Activated CD4-positive, alpha-beta T cell treated with anti-CD3 and anti-CD28 coated beads, Interleukin-2, Interleukin-4, amounts not matched to agents 100 ng/mL and 50 ng/mL, durations not matched to agents 16 hours and 8 hours (primary cell): ENCODE data around the gene SLC35E1.
"Not testable (repeated sequence)": the region's sequence is repeated elsewhere in the genome, so short reads cannot be mapped to it uniquely, and the experiment has no call there.

Experiments used
- DNase-seq: peaks from one replicate; pipeline ENCODE4 v3.0.0-alpha.2; 2020; ENCODE audit warnings: low spot score

Gene SLC35E1

DNA sequence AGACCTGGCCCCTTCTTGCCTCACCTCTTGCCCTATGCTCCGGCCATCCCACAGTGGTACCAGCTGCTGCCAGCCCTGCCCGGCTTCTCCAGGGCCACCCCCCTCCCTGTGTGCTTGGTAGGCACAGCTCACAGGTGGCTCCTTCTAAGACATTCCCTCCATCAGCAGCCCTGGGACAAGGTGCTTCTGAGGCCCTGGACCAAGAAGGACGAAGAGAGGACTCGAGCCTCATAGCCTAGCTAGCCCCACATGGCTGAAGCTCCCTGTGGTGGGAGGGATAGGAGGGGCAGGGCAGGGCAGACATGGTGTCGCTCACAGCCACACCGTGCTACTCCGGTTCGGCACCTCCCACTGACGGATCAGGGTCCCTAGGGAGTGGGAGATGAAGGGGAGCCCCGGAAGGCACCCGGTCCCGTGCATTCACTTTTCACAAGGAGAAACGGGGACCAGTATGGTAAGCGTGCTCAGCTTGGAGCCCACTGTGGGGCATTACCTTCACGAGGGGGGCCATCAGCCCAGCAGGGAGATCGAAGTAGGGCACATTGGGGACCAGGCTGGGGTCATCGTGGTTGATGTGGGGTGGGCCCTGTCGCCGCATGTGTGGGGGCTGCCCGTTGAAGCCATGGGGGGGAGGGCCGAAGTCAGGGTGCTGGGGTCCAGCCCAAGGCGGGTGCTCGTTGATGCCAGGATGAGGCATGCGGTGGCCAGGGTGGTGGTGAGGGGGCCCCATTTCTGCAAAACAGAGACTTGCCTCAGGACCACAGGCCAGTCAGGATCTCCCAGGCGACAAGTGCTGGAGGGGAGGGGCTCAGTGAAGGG lies 49.4 kb downstream of the SLC35E1 start:
- no peak for DNase-seq

DNA sequence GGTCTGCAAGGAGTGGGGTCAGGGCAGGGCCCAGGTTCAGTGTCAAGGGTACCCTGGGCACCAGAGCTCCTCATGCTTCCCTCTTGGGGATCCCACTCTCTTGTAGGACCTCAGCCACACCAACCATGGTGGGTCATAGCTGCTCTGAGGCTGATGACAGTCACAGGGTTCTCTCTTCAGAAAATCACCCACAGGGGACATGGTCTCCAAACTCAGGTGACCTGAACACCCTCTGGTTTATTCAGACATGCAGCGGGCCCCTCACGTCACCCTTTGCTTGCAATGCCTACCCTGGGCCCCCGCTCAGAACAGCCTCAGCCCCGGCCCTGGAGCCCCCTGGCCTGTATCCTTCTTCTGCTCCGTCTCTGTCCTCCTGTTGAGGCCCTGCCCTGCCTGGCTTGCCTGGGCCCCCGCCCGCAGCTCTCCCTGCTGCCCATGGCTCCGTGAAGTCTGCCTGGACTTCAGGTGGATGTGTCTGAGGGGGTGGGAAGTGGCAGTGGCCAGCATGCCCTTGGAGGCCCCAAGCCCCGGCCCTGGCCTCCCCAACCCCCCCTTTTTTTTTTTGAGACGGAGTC lies 50.4 kb downstream of the SLC35E1 start:
- no peak for DNase-seq

DNA sequence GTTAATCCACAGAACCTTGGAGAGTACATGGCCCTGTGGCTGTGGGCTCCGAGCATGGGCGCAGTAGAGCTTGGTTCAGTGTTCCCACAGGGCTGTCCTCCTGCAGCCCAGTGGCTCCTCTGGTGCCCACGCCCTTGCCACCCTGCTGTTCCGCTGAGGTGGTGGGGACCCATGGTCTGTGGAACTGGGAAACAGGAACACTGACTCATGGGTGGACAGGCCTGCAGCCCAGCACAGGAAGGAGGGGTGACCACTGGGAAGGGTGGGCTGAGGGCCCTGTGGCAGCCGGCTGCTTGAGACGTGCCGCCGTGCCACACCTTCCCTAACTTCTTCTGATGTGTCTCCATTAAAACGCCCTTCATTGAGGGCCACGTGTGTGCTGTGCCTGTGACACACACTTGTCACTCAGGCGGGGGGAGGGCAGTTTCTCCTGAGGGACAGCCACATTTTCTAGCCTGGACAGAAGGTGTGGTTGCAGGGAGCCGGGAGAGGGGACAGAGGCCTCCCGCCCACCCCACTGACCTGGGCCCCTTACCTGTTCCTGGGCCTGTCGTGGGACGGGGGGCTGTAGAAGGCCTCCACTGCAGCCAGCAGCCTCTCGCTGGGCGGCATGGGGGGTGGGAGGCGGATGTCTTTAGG lies 51.1 kb downstream of the SLC35E1 start:
- no peak for DNase-seq

DNA sequence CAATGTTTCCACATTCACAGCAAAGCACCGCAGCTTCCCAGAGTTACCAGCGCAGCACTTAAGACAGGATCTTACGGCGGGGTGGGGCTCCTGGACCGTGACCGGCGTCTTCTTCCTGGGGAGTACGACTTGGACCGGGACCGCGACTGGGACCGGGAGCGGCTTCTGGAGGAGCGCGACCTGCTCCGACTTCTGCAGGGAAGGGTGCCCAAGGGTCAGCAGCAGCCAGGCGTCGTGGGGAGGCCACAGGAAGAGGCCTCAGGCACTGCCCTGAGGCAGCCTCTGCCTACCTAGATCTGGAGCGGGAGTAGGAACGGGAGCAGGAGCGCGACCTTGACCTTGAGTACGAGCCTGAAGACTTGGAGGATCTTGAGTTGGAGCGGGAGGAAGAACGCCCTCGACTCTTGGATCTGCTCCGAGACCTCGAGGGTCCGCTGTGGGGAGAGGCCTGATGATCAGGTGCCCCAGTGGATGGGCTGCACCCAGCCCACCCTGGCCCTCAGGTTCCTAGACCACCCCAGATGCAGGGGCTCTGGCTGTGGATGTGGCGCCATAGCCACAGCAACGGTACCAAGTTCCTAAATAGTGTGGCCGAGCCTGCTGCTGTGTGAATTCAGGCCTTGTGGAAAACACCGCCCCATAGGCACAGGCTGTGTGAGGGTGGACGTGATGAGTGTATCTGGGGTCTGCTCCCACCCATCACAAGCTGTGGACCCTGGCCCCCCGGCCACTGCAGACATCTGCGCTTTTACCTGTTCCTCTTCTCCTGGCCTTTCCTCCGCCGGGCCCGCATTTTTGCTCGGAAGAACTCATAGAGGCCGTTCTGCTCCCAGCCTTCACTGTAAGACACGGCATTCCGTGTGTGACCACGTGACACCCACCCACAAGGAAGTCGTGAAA lies 51.9 kb downstream of the SLC35E1 start:
- no peak for DNase-seq

DNA sequence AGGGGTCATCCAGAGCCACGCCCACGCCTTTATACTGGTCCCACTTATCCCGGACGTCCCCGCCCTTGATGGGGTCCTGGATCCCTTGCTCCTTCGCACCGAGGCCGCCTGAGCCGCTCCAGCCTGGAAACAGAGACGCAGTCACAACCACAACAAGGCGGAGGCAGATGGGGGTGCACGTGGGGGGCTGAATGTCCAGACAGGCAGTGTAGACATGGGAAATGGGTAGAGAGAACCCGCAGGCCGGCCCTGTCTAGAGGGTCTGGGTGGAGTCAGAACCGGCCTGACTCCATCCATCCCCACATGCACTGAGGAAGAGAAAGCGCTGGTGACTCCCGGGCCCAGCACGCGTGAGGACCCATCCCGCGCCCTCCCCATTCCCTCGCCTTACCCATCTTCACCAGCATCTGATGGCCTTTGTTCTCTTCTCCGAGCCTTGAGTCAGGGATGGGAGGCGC lies 53.0 kb downstream of the SLC35E1 start:
- DNase-seq, result no peak

DNA sequence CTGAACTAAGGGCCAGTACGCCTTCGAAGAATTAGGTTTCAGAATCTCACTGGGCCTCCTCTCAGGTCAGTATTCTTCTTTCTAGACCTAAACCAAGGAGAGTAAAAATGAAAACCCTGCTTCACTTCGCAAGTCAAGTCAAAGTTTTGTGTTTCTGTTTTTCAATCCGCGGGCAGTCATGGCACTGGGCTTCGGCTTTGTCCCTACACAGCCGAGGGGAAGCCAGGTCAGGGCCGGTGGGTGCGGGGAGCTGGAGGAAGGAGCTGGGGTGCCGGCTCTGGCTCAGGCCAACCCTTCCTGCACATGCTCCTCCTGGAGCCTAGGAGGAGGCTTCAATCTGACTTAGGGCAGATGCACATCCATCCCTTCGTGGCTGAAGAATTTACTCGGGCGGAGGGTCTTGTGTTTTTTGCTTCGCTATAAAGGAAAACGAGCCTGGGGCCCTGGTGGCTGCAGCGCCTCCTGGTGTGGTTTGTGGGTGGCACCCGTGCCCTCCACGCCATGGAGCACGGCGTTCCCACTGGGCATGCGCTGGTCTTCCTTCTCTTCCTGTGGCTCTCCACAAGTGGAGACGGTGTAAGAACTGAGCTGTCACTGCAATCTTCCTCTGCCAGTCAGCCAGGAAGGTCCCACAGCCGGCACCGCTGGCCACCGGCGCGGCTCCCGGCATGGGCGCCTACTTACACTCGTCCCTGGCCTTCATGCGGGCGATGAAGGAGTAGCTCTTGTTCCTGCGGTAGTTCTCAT lies 53.6 kb downstream of the SLC35E1 start:
- DNase-seq, result no peak

DNA sequence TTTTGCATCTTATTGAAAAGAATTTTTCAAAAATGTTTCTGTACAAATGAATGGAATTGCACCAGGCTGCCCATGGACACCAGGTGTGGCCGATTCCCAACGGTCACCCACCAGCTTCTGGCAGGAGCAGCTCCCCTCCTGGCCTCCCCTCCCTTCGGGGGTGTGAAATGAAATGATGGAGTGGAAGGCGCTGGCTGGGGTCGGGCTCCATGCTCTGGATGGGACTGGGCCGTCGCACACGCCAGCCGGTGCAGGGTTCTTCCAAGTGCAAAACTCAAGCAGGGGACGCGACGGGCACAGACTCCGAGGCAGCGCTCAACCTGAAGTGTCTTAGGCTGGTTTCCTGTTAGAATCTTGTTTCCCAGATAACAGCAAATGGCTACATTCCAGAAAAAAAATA lies 54.2 kb downstream of the SLC35E1 start:
- DNase-seq, result no peak

DNA sequence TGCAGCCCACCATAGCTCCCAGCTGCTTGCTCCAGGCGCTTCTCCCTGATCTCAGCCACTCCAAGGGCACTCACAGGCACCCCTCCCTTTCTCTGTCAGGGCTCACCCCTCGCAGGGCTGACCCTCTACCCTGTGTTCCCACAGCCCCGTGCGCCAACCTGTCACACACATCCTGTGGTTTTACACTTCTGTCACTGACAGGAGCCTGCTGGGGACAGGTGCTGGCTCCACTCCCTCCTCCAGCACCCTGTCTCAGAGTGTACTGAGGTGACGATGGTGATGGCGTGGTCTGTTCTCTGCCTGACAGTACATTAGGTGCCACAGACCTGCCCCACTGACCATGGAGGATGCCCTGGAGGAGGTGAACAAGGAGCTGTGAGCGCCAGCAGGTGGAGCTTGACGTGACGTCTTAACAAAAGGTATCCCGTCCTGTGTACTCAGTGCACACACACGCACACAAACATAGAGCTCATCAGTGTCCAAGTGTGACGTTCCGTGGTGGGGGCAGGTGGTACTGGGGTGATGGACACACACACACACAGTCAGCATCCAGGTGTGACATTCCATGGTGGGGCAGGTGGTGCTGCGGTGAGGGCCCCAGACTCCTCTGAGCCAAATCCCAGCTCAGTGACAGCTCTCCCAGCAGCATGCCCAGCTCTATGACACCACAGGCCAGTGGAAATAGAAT lies 55.1 kb downstream of the SLC35E1 start:
- no peak for DNase-seq

DNA sequence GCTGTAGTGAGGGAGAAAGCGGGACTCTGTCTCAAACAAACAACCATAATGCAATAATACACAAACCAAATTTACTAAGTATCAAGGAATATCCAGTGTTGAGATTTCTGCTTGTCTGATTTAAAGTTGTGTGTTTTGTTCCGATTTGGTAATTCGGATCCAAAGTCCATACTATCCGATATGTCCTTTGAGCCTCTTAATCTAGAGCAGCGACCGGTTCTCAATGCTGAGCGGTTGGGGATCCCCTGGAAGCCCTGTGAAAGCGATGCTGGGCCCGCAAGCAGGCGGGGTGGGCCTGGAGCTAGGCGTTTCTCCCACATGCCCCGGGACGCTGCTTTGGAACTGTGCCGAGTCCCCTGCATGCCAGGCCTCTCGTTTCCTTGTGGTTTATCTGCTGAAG lies 55.8 kb downstream of the SLC35E1 start:
- DNase-seq, result no peak

DNA sequence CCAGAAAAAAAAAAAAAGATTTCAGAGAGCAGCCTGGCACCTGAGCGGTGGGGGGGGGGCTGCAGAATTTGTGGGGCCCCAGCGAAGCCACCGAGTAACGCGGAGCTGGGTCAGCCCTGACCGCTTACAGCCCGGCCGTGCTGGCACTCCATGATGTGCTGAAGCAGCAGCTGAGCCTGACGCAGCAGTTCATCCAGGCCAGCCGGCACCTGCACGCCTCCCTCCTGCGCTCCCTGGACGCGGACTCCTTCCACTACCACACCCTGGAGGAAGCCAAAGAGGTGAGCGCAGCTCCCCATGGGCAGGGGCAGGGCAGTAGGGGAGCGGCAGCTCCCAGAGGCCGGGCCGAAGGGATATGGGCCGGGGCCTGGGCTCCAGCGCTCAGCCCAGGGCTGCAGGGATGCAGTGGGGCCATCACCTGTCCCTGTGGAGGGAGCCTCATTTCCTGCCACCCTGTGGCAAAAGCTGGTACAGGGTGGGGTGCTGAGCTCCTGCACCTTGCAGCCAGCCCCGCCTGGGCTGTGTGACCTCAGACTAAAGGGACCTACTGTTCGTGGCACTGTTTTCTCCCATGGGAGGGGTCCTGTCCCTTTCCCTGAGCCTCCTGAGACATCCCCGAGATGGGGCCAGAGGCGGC lies 57.7 kb downstream of the SLC35E1 start:
- DNase-seq, result no peak

DNA sequence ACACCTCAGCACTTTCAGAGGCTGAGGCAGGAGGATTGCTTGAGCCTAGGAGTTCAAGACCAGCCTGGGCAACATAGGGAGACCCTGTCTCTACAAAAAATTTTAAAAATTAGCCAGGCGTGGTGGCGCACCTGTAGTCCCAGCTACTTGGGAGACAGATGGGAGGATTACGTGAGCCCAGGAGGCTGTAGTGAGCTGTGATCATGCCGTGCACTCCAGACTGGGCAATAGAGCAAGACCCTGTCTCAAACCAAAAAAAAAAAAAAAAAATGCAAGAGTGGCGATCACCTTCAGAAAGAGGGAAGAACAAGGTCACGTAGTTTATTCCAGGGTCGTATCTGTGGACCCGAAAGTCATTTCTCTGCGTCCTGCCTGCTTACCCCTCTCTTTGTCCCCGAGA lies 59.6 kb downstream of the SLC35E1 start:
- DNase-seq, result not testable (repeated sequence)

DNA sequence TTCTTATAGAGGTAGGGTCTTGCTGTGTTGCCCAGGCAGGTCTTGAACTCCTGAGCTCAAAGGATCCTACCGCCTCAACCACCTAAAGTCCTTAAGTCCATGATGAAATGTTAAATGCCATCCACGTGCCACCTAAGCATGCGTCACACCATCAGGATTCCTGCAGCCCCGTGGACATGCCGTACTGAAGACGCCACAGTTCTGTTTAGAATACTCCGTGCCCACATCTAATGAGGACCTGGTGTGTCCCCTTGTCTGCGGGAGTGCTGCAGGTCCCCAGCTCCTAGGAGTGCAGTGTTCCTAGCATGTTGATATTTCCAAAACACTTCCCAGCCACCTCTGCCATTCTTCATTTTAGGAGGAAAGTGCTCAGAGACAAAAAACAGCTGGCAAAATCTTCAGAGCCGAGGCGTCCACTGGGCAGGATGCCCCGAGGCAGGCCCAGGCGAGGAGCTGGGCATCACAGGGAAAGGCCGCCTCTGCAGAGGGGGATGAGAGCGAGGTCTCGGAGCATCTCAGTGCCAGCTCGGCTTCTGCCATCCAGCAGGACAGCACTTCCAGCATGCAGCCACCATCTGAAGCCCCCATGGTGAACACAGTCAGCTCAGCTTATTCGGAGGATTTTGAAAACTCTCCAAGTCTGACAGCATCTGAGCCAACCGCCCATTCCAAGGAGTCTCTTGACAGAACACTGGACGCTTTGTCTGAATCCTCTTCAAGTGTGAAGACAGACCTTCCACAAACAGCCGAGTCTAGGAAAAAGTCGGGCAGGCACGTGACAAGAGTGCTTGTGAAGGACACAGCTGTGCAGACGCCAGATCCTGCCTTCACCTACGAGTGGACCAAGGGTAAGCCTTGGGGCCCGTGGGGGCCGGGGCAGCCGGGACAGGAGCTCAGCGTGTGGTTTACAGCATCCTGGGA lies 62.8 kb downstream of the SLC35E1 start:
- DNase-seq, result no peak

DNA sequence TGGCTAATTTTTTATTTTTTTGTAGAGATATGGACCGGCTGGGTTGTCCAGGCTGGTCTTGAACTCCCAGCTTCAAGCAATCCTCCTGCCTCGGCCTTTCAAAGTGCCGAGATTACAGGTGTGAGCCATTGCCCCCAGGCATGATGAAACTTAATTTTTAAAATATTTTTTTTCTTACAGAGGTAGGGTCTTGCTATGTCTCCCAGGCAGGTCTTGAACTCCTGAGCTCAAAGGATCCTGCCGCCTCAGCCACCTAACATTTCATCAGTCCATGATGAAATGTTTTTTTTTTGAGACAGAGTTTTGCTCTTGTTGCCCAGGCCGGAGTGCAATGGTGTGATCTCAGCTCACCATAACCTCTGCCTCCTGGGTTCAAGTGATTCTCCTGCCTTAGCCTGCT lies 63.7 kb downstream of the SLC35E1 start:
- DNase-seq, result no peak

DNA sequence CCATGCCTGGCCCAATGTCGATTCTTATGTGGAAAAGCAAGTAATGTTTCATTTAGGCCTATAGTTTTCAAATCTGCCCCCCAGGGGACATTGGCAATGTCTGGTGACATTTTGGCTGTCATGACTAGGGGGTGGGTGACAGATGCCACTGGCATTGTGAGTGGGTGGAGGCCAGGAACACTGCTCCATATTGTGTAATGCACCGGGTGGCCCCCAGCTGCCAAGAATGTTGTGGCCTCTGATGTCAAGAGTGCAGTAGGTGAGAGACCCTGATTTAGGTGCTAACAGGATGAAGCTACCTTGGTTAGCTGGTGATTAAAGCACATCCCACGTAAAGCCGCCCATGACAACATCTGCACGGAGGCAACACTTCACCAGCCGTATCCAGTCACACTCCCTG lies 65.3 kb downstream of the SLC35E1 start:
- no peak for DNase-seq

DNA sequence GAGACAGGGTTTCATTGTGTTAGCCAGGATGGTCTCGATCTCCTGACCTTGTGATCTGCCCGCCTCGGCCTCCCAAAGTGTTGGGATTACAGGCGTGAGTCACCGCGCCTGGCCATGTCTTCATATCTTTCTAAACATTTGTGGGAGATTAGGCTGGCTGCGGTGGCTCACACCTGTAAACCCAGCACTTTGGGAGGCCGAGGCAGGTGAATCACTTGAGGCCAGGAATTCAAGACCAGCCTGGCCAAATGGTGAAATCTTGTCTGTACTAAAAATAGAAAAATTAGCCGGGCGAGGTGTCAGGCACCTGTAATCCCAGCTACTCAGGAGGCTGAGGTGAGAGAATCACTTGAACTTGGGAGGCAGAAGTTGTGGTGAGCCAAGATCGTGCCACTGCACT lies 66.1 kb downstream of the SLC35E1 start:
- not testable (repeated sequence) for DNase-seq

DNA sequence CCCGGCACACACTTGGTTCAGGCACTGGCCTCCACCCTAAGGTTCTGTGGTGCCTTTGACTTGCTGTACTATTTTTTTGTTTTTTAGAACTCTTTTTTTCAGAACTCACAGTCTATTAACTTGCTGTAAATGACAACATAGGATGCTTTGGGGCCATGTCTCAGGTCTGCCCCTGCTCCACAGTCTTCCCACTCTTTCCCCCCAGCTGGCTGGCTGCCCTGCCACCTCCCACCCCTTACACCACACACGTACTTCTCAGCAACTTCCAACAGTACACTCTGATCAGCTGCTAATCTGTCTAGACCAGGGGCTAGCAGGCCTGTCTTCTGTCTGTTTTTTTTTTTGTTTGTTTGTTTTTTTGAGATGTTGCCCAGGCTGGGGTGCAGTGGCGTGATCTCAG lies 67.9 kb downstream of the SLC35E1 start:
- no peak for DNase-seq
